ENCODE measurements around the gene OBSCN. TPM values are rescaled to one million over a fixed set of nuclear protein-coding genes. Genes with fewer than 3 reads are reported as not detected.

The OBSCN gene
- total RNA-seq, 1 donor from 2014 or later = 39.4 TPM

DNA sequence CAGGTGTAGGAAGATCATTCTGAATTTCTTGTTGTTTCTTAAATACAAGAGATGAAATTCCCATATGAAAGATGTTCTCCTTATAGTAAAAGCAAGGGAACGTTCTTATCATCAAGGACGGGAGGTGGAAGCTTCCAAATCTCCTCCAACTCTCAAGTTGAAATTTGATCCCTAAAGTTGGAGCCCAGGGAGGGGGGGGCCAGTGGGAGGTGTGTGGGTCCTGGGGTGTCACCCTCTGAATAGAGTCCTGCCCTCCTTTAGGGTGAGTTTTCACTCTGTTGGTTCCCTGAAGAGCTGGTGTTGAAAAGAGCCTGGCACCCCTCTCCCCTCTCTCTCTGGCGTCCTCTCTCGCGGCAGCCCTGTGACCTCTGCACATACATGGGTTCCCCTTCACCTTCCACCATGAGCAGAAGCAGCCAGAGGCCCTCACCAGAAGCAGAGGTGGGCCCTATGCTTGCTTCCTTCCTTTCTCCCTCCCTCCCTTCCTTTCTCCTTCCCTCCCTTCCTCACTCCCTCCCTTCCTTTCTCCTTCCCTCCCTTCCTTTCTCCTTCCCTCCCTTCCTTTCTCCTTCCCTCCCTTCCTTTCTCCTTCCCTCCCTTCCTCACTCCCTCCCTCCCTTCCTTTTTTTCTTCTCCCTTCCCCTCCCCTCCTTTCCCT, 218.8 kb downstream of the OBSCN start:
- H3K27ac ChIP-seq = no peak overlapping the region
- TF ChIP-seq, protein P1, sequence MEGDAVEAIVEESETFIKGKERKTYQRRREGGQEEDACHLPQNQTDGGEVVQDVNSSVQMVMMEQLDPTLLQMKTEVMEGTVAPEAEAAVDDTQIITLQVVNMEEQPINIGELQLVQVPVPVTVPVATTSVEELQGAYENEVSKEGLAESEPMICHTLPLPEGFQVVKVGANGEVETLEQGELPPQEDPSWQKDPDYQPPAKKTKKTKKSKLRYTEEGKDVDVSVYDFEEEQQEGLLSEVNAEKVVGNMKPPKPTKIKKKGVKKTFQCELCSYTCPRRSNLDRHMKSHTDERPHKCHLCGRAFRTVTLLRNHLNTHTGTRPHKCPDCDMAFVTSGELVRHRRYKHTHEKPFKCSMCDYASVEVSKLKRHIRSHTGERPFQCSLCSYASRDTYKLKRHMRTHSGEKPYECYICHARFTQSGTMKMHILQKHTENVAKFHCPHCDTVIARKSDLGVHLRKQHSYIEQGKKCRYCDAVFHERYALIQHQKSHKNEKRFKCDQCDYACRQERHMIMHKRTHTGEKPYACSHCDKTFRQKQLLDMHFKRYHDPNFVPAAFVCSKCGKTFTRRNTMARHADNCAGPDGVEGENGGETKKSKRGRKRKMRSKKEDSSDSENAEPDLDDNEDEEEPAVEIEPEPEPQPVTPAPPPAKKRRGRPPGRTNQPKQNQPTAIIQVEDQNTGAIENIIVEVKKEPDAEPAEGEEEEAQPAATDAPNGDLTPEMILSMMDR (IDR thresholded peaks at IDR 0.05) = no peak
- H3K9me3 ChIP-seq = no peaks in the 10 kb centered on the region
- no peak for ATAC-seq
- H3K4me3 ChIP-seq = no peak overlapping the region
- no peaks in the 10 kb centered on the region for H3K36me3 ChIP-seq
- intact Hi-C loops (cut with DNase I) = no loop called here
- no peaks in the 10 kb centered on the region for H3K4me1 ChIP-seq
- no peaks in the 10 kb centered on the region for H3K27me3 ChIP-seq
- no peak for DNase-seq

DNA sequence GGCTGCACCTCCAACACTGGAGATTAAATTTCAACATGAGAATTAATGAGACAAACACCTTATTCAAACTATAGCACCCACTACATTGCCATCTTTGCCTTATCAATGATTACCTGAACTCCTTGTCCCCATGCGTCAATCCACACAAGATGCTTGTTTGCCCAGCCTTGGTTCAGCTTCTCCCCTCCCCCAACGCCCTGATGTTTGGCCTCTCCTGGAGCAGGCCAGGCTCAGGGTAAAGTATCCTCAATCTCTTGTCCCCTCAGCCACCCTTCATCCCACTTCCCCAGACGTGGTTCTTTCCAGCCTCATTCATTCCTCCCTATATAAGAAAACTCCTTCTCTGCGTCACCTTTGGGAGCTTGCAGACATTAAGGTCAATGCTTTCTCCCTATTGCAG, 220.6 kb downstream of the OBSCN start:
- TF ChIP-seq, protein P1 (IDR thresholded peaks at IDR 0.05) = no peak
- Histone ChIP-seq H3K27ac (no peak overlapping the region), H3K4me3 (no peak overlapping the region), H3K4me1 (no peaks in the 10 kb centered on the region), H3K9me3 (no peaks in the 10 kb centered on the region), H3K36me3 (no peaks in the 10 kb centered on the region), H3K27me3 (peaks cover 8% of the 10 kb centered on the region)
- DNase-seq = no peak
- ATAC-seq = no peak
- intact Hi-C loops (cut with DNase I) = no loop called here

Small RNA genes within 50 kb of the gene (microRNA-seq; reads per million reads assigned to microRNA genes)
- not detected for gene MIR6742 (ENCODE audit: borderline microRNAs expressed)

Other genes with a start within 250 kb of the OBSCN start
- gene WNT3A, start 201.0 kb upstream of the OBSCN start, total RNA-seq = 10.1 TPM
- gene ARF1, start 125.3 kb upstream of the OBSCN start, total RNA-seq = 397 TPM
- 12.5 TPM for gene C1orf35, start 104.7 kb upstream of the OBSCN start, total RNA-seq
- gene MRPL55, start 98.7 kb upstream of the OBSCN start, total RNA-seq = 39.9 TPM
- gene GUK1, start 67.8 kb upstream of the OBSCN start, total RNA-seq = 203 TPM
- gene GJC2, start 58.1 kb upstream of the OBSCN start, total RNA-seq = 6.9 TPM
- gene IBA57, start 42.2 kb upstream of the OBSCN start, total RNA-seq = 13.0 TPM
- 22.8 TPM for gene TRIM11, start 198.8 kb downstream of the OBSCN start, total RNA-seq
- 2.6 TPM for gene TRIM17, start 208.8 kb downstream of the OBSCN start, total RNA-seq